Activated T-cell treated with anti-CD3 and anti-CD28 coated beads, Interleukin-2, amount 50 U/mL, for 4 hours (primary cell): Measurements from ENCODE around the gene OR52N5. TPM values are rescaled to one million over a fixed set of nuclear protein-coding genes. Genes with fewer than 3 reads are reported as not detected.

Experiments used
- ATAC-seq, 2 donors: fragments of 200-7000 bp; cut with Tn5 transposase; one replicate each; pipeline ENCODE4 v1.10.0; 2021
- DNase-seq: peaks from one replicate; pipeline ENCODE4 v3.0.0-alpha.2; 2020
- H3K27me3 Mint-ChIP-seq: one replicate; pipeline ENCODE4 v1.8.0; 2021; ENCODE audit warnings: low read depth, mixed read lengths
- H3K36me3 Mint-ChIP-seq: one replicate; pipeline ENCODE4 v1.8.0; 2022; ENCODE audit warnings: mixed read lengths; ENCODE audit not compliant: insufficient read depth
- H3K4me1 Mint-ChIP-seq: one replicate; pipeline ENCODE4 v1.8.0; 2021; ENCODE audit warnings: low read depth, mixed read lengths
- H3K4me3 Mint-ChIP-seq: one replicate; pipeline ENCODE4 v1.8.0; 2021; ENCODE audit warnings: mild to moderate bottlenecking, moderate library complexity, mixed read lengths
- H3K9me3 Mint-ChIP-seq: one replicate; pipeline ENCODE4 v1.8.0; 2021; ENCODE audit warnings: mixed read lengths
- total RNA-seq, 3 donors: library from RNA; stranded (reverse); gene quantifications; one replicate each; pipeline ENCODE4 v1.2.1, GENCODE V29; 2021

OR52N5 gene
- total RNA-seq, 3 donors from 2014 or later, result not detected

DNA sequence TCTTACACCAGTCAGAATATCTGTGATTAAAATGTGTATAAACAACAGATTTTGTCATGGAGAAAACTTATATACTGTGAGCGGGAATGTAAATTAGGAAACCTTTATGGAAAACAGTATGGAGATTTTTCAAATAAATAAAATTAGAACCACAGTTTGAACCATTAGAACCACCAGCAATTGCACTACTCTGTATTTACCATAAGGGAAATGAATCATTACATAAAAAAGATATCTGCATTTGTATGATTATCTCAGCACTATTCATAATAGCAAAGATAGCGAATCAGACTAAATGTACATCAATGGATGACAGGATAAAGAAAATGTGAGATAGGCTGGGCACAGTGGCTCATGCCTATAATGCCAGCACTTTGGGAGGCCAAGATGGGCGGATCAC is 36.5 kb downstream of the OR52N5 start:
- H3K27me3 Mint-ChIP-seq, result no peaks in the 10 kb centered on the region
- DNase-seq (no peak), ATAC-seq (no peak)
- peaks cover 7% of the 10 kb centered on the region for H3K9me3 Mint-ChIP-seq
- no peaks in the 10 kb centered on the region for H3K36me3 Mint-ChIP-seq
- no peaks in the 10 kb centered on the region for H3K4me1 Mint-ChIP-seq
- no peak overlapping the region for H3K4me3 Mint-ChIP-seq

DNA sequence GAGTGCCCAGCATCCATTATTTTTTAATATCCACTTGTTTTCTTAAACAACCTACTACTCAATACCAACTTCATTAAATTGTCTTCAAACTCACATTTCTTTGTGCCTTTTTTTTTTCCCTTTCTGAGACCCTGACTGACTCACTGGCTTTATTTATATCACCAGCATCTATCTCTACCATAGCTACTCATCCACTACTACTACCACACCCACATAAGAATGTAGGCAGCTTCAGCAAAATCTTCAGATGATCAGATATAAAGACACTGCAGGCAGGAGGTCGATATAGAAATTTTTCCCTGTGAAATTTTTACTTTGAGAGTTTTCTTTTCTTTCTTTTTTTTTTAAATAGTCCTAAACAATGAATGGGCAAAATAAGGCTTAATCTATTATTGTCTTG is 44.7 kb downstream of the OR52N5 start:
- ATAC-seq (no peak), DNase-seq (no peak)
- peaks cover 6% of the 10 kb centered on the region for H3K27me3 Mint-ChIP-seq
- H3K36me3 Mint-ChIP-seq, result peaks cover 4% of the 10 kb centered on the region
- H3K4me1 Mint-ChIP-seq, result no peaks in the 10 kb centered on the region
- H3K4me3 Mint-ChIP-seq, result no peak overlapping the region
- peaks cover 21% of the 10 kb centered on the region for H3K9me3 Mint-ChIP-seq

DNA sequence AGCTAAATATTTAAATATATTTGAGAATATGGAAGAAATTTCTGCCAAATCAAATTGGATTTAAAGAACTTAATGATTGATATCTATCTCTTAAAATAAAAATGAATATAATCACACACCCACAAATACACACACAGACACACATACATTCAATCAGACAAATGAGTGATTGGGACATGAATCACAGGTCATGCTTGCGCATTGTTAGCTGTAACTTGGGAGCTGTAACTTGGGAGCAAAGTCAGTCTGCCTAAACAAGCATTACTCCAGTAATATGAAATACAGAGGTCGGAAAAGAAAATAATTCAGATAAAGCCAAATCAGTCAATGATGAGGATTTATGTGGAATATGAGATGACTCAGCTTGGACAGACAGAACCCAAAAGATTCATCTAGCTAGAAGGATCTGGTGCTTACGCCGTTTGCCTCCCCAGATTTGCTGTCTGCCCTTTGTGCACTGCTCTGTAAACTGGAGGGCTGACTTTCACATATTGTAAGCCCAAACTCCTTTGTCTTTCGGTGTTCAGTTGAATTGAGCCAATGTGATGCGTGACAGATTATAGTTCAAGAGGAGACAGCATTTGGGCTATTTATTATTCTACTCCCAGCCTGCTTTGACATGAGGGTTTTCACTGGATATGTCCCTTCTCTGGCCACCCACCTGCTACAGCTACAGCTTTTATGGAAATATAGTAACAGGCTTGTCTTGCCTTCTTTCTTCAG is 45.3 kb downstream of the OR52N5 start:
- Mint-ChIP-seq H3K4me3 (no peak overlapping the region), H3K27me3 (peaks cover 6% of the 10 kb centered on the region), H3K4me1 (no peaks in the 10 kb centered on the region), H3K36me3 (peaks cover 4% of the 10 kb centered on the region), H3K9me3 (peaks cover 21% of the 10 kb centered on the region)
- DNase-seq (no peak), ATAC-seq (no peak)

DNA sequence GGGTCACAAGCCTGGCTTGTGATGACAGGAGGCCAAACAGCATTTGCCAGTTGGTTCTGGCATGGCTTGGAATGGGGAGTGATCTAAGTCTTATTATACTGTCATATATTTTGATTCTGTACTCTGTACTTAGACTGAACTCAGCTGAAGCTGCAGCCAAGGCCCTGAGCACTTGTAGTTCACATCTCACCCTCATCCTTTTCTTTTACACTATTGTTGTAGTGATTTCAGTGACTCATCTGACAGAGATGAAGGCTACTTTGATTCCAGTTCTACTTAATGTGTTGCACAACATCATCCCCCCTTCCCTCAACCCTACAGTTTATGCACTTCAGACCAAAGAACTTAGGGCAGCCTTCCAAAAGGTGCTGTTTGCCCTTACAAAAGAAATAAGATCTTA is 46.1 kb downstream of the OR52N5 start:
- Mint-ChIP-seq H3K27me3 (peaks cover 6% of the 10 kb centered on the region), H3K4me1 (no peaks in the 10 kb centered on the region), H3K4me3 (no peak overlapping the region), H3K9me3 (peaks cover 19% of the 10 kb centered on the region), H3K36me3 (peaks cover 4% of the 10 kb centered on the region)
- DNase-seq, result no peak
- ATAC-seq, result no peak

DNA sequence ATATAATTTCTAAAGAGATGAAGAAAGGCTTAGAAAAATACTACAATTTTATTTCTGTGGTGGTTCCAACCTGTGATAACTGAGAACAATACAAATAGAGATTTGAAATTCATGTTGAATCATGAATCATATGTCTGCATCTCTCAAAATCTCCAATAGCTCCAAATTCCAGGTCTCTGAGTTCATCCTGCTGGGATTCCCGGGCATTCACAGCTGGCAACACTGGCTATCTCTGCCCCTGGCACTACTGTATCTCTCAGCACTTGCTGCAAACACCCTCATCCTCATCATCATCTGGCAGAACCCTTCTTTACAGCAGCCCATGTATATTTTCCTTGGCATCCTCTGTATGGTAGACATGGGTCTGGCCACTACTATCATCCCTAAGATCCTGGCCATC is 46.8 kb downstream of the OR52N5 start, which contains the start of gene OR56B1:
TSS of gene OR56B1 (plus strand) at position 53 of the 400 bp plus-strand sequence. CDS start at position 122, 69 bp downstream.
- peaks cover 6% of the 10 kb centered on the region for H3K27me3 Mint-ChIP-seq
- H3K9me3 Mint-ChIP-seq, result peaks cover 12% of the 10 kb centered on the region
- no peak for ATAC-seq
- DNase-seq, result no peak
- H3K4me3 Mint-ChIP-seq, result no peak within 1 kb of the TSS
- peaks cover 4% of the 10 kb centered on the region for H3K36me3 Mint-ChIP-seq
- no peaks in the 10 kb centered on the region for H3K4me1 Mint-ChIP-seq

DNA sequence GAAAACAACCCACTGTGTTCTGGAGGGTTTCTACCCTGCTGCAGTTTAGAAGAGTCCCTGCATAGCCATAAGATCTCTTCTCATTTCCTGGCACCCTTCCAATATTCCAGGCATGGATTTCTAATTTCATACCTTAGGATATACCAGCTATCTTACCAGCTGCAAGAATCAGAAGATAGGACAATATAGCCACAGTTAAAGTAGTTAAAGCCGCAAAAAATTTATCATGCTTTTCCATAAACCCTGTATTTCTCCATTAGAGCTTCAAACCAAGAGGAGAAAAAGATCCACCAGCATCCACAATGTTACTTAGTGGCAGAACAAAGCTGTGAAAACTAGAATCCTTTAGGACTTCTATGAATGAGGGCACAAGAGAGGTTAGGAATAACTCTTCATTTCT is 55.5 kb downstream of the OR52N5 start:
- no peak overlapping the region for H3K4me3 Mint-ChIP-seq
- ATAC-seq (no peak), DNase-seq (no peak)
- H3K36me3 Mint-ChIP-seq, result peaks cover 3% of the 10 kb centered on the region
- no peaks in the 10 kb centered on the region for H3K27me3 Mint-ChIP-seq
- no peaks in the 10 kb centered on the region for H3K9me3 Mint-ChIP-seq
- no peaks in the 10 kb centered on the region for H3K4me1 Mint-ChIP-seq

DNA sequence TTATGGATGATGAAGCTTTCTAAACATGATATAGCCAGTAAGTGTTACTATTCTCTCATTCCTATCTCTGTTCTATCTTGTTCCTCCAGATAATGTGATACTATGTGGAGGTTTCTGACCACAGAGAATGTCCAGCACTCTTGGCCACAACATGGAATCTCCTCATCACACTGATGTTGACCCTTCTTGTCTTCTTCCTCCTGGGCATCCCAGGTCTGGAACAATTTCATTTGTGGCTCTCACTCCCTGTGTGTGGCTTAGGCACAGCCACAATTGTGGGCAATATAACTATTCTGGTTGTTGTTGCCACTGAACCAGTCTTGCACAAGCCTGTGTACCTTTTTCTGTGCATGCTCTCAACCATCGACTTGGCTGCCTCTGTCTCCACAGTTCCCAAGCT is 56.8 kb downstream of the OR52N5 start:
- no peak overlapping the region for H3K4me3 Mint-ChIP-seq
- DNase-seq (no peak), ATAC-seq (no peak)
- H3K36me3 Mint-ChIP-seq, result peaks cover 3% of the 10 kb centered on the region
- no peaks in the 10 kb centered on the region for H3K4me1 Mint-ChIP-seq
- no peaks in the 10 kb centered on the region for H3K9me3 Mint-ChIP-seq
- no peaks in the 10 kb centered on the region for H3K27me3 Mint-ChIP-seq

Other genes with a start within 250 kb of the OR52N5 start
- gene OR52H1, start 234.8 kb downstream of the OR52N5 start, total RNA-seq, result not detected
- not detected for gene OR52B6, start 202.5 kb downstream of the OR52N5 start, total RNA-seq
- under 1 TPM in 2 of 3 donors, not detected in 1; 0.14 to 0.30 TPM for gene TRIM6, start 186.7 kb downstream of the OR52N5 start, total RNA-seq
- 1 to 10 TPM; 1.2 to 2.4 (median 1.6) TPM for gene TRIM34, start 158.4 kb downstream of the OR52N5 start, total RNA-seq
- gene TRIM5, start 98.3 kb downstream of the OR52N5 start, total RNA-seq, result 1 to 10 TPM; 5.0 to 8.7 (median 5.2) TPM
- 10 to 100 TPM; 25.0 to 53.3 (median 41.1) TPM for gene TRIM22, start 93.6 kb downstream of the OR52N5 start, total RNA-seq
- not detected for gene OR56B1, start 46.9 kb downstream of the OR52N5 start, total RNA-seq
- not detected for gene OR52N4, start 29.1 kb downstream of the OR52N5 start, total RNA-seq
- gene OR52N1, start 7.9 kb upstream of the OR52N5 start, total RNA-seq, result not detected
- gene OR52N2, start 25.6 kb upstream of the OR52N5 start, total RNA-seq, result not detected
- not detected for gene OR52E6, start 58.5 kb upstream of the OR52N5 start, total RNA-seq
- not detected for gene OR52E8, start 74.3 kb upstream of the OR52N5 start, total RNA-seq
- not detected for gene OR52E4, start 97.3 kb upstream of the OR52N5 start, total RNA-seq
- gene OR52E5, start 109.9 kb upstream of the OR52N5 start, total RNA-seq, result not detected
- gene OR56A3, start 158.9 kb upstream of the OR52N5 start, total RNA-seq, result not detected
- gene OR56A5, start 185.1 kb upstream of the OR52N5 start, total RNA-seq, result not detected
- not detected for gene OR52L1, start 203.6 kb upstream of the OR52N5 start, total RNA-seq
- not detected for gene OR56A4, start 223.6 kb upstream of the OR52N5 start, total RNA-seq
- not detected for gene OR56A1, start 247.4 kb upstream of the OR52N5 start, total RNA-seq